K562 (cell line): Measurements from ENCODE around the gene ILF2. TPM values are rescaled to one million over a fixed set of nuclear protein-coding genes. Genes with fewer than 3 reads are reported as not detected.

ENCODE experiments used
- BHLHE40 ChIP-seq: IDR thresholded peaks from 2 replicates; pipeline ENCODE4 v1.6.1; 2011; ENCODE audit warnings: low read length, improper control_type of control experiment
- CBFB ChIP-seq: sonication (generic); formaldehyde crosslinking; IDR thresholded peaks from 2 replicates; pipeline ENCODE4 v1.4.0; 2020; ENCODE audit warnings: mild to moderate bottlenecking, missing genetic modification reagents
- DLX4 ChIP-seq: fragments of 250-450 bp; sonication (Bioruptor Pico); IDR thresholded peaks from 2 replicates; pipeline ENCODE4 v1.6.1; 2021; ENCODE audit warnings: mild to moderate bottlenecking
- GMEB1 ChIP-seq: fragments of 250-450 bp; sonication (Bioruptor Pico); IDR thresholded peaks from 2 replicates; pipeline ENCODE4 v1.4.0; 2020; ENCODE audit warnings: mild to moderate bottlenecking
- L3MBTL2 ChIP-seq: fragments of 450-650 bp; IDR thresholded peaks from 2 replicates; pipeline ENCODE4 v1.6.1; 2016; ENCODE audit warnings: mild to moderate bottlenecking, moderate library complexity
- MYC ChIP-seq, 2 experiments: fragments of 250-450 bp in 1 of 2; sonication (Bioruptor Pico) in 1 of 2; IDR thresholded peaks; 2 replicates each; pipeline versions ENCODE4 v1.5.1 to v1.6.1; 2012 to 2021; ENCODE audit warnings: low read depth in 2 of 2, borderline replicate concordance in 1 of 2, improper control_type of control experiment in 1 of 2, low read length in 1 of 2, mild to moderate bottlenecking in 1 of 2, moderate library complexity in 1 of 2
- NFE2L1 ChIP-seq: fragments of 450-650 bp; IDR thresholded peaks from 2 replicates; pipeline ENCODE4 v1.6.1; 2016; ENCODE audit warnings: missing genetic modification characterization, low read depth, mild to moderate bottlenecking, missing compliant biosample characterization, moderate library complexity, borderline replicate concordance
- NFIC ChIP-seq: fragments of 450-650 bp; IDR thresholded peaks from 2 replicates; pipeline ENCODE4 v1.6.1; 2017; ENCODE audit warnings: mild to moderate bottlenecking, inconsistent platforms
- POLR2G ChIP-seq: fragments of 200-400 bp; formaldehyde crosslinking; IDR thresholded peaks from 2 replicates; pipeline ENCODE4 v1.6.1; 2017; ENCODE audit warnings: low read depth, mild to moderate bottlenecking, antibody characterized with exemption, low read length, moderate library complexity
- RBFOX2 ChIP-seq: fragments of 200-400 bp; formaldehyde crosslinking; IDR thresholded peaks from 2 replicates; pipeline ENCODE4 v1.6.1; 2017; ENCODE audit warnings: low read depth, mild to moderate bottlenecking, low read length, moderate library complexity
- RBM14 ChIP-seq: fragments of 200-400 bp; formaldehyde crosslinking; IDR thresholded peaks from 2 replicates; pipeline ENCODE4 v1.6.1; 2018; ENCODE audit warnings: low read depth, mild to moderate bottlenecking, low read length, moderate library complexity, borderline replicate concordance; ENCODE audit not compliant: insufficient read depth
- RFX5 ChIP-seq: IDR thresholded peaks from 2 replicates; pipeline ENCODE4 v1.6.1; 2011; ENCODE audit warnings: low read depth, mild to moderate bottlenecking, improper control_type of control experiment, low read length
- SAFB ChIP-seq: fragments of 200-400 bp; formaldehyde crosslinking; IDR thresholded peaks from 2 replicates; pipeline ENCODE4 v1.6.1; 2017; ENCODE audit warnings: low read depth, low read length, borderline replicate concordance
- SMARCA4 ChIP-seq: fragments of 450-650 bp; IDR thresholded peaks from 2 replicates; pipeline ENCODE4 v1.6.1; 2016
- XRCC3 ChIP-seq: fragments of 450-650 bp; IDR thresholded peaks from 2 replicates; pipeline ENCODE4 v1.6.1; 2017; ENCODE audit warnings: mild to moderate bottlenecking, moderate library complexity
- ZBTB1 ChIP-seq: sonication (generic); formaldehyde crosslinking; IDR thresholded peaks from 2 replicates; pipeline ENCODE4 v1.8.1; 2023; ENCODE audit warnings: missing genetic modification reagents, low read depth, mild to moderate bottlenecking, borderline replicate concordance
- ZNF347 ChIP-seq: fragments of 450-650 bp; formaldehyde crosslinking; IDR thresholded peaks from 2 replicates; pipeline ENCODE4 v1.4.0; 2020; ENCODE audit warnings: low read depth, mild to moderate bottlenecking, moderate library complexity
- ZNF551 ChIP-seq: fragments of 250-450 bp; sonication (Bioruptor Pico); IDR thresholded peaks from 2 replicates; pipeline ENCODE4 v1.5.0; 2021; ENCODE audit warnings: mild to moderate bottlenecking, moderate library complexity
- ZNF780A ChIP-seq: fragments of 250-450 bp; sonication (Bioruptor Pico); IDR thresholded peaks from 2 replicates; pipeline ENCODE4 v1.5.0; 2021; ENCODE audit warnings: mild to moderate bottlenecking
- polyA plus RNA-seq, 8 experiments: library from polyadenylated mRNA; depleted of rRNA in 4 of 8; stranded (reverse) in 5 of 8; unstranded in 3 of 8; fragments of >200 nt; fragmentation: Nextera tagmentation in 2 of 8; fragmentation: Illumina TruSeq in 1 of 8; extraction: Ambion mirVana in 2 of 8; extraction: Trizol in 1 of 8; gene quantifications; 2 replicates each; pipeline versions ENCODE4 v1.2.1 to v1.2.3, GENCODE V29; 2011 to 2014; ENCODE audit warnings: inconsistent platforms in 1 of 8, missing spikeins in 1 of 8
- total RNA-seq, 7 experiments: library from RNA; depleted of rRNA in 6 of 7; stranded (reverse); fragments of >200 nt in 6 of 7; fragmentation: Illumina TruSeq in 2 of 7; extraction: Trizol in 2 of 7; gene quantifications; 2 replicates each; pipeline versions ENCODE4 v1.2.1 to v1.2.3, GENCODE V29; 2011 to 2021; ENCODE audit warnings: low replicate concordance in 1 of 7
- TF ChIP-seq, protein P1 (sequence below), 2 experiments: fragments of 150-350 bp in 1 of 2; IDR thresholded peaks; 2 replicates each; pipeline ENCODE4 v1.6.1; 2012 to 2016; ENCODE audit warnings: low read depth in 2 of 2, low read length in 2 of 2, mild to moderate bottlenecking in 1 of 2, moderate library complexity in 1 of 2
- TF ChIP-seq, protein P2 (sequence below): fragments of 450-650 bp; IDR thresholded peaks from one replicate; pipeline ENCODE4 v1.6.1; 2018; ENCODE audit warnings: mild to moderate bottlenecking, moderate library complexity; ENCODE audit not compliant: partially characterized antibody

Gene ILF2
- total and polyA plus RNA-seq, 9 of the 15 experiments (the other 6 are each of a cell fraction or from before 2014, with no cell fraction given), result 282 to 726 (median 474) TPM

DNA sequence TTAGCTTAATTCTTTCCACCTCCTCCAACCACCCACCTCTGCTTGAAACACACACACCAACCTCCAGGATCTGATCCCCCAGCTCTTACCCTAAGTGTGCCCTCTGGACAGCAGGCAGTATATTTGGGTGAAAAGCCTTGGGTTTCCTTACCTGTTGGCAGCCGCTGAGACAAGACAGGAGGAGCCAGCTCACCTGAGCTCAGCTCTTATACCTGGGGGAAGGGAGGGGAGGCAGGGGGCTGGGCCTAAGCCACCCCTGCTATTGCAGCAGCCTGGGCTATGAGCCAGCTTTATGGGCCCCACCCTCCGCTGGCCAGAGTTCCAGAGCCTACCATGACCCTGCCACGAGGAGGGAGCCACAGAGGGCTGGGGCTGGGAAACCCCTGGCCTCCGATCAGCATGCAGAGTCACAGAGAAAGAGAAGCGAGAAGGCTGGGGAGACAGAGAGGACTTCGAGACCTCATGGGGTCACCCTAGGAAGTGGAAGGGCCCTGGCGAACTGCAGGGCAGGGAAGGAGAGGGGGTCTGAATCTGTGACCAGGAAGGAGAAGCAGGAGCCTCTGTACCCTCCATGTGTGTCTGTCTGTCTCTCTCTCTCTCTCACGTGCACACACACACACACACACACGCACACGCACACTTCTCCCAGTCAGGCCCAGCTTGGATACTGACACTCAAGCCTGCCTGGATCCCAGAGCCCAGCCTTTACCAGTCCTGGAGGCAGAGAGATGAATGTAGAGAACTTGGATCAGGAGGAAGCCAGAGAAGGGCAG, 54.5 kb downstream of the ILF2 start, which contains the start of gene S100A14 (continued):
- TF ChIP-seq, protein P1, sequence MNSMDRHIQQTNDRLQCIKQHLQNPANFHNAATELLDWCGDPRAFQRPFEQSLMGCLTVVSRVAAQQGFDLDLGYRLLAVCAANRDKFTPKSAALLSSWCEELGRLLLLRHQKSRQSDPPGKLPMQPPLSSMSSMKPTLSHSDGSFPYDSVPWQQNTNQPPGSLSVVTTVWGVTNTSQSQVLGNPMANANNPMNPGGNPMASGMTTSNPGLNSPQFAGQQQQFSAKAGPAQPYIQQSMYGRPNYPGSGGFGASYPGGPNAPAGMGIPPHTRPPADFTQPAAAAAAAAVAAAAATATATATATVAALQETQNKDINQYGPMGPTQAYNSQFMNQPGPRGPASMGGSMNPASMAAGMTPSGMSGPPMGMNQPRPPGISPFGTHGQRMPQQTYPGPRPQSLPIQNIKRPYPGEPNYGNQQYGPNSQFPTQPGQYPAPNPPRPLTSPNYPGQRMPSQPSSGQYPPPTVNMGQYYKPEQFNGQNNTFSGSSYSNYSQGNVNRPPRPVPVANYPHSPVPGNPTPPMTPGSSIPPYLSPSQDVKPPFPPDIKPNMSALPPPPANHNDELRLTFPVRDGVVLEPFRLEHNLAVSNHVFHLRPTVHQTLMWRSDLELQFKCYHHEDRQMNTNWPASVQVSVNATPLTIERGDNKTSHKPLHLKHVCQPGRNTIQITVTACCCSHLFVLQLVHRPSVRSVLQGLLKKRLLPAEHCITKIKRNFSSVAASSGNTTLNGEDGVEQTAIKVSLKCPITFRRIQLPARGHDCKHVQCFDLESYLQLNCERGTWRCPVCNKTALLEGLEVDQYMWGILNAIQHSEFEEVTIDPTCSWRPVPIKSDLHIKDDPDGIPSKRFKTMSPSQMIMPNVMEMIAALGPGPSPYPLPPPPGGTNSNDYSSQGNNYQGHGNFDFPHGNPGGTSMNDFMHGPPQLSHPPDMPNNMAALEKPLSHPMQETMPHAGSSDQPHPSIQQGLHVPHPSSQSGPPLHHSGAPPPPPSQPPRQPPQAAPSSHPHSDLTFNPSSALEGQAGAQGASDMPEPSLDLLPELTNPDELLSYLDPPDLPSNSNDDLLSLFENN (IDR thresholded peaks at IDR 0.05; ENCODE audit: low read depth in 2 of 2, low read length in 2 of 2), result no peak
- TF ChIP-seq RBM14 (no peak), RFX5 (no peak), NFIC (peak; percentile 77), SMARCA4 (no peak), POLR2G (no peak), SAFB (no peak), DLX4 (CRISPR knock-in tag) (no peak), ZNF780A (no peak), ZBTB1 (no peak), CBFB (CRISPR knock-in tag) (no peak), MYC (IDR thresholded peaks at IDR 0.05; ENCODE audit: low read depth, low read length) (peak; percentile 41; the same call in 1 of the 2 replicates), MYC (CRISPR knock-in tag; IDR thresholded peaks at IDR 0.05; ENCODE audit: borderline replicate concordance, low read depth) (no peak), ZNF347 (CRISPR knock-in tag) (no peak), RBFOX2 (0 out of 2 replicates have a peak, but pooled peaks have one; percentile 11), XRCC3 (no peak), BHLHE40 (peak; percentile 67), GMEB1 (CRISPR knock-in tag) (no peak), L3MBTL2 (0 out of 2 replicates have a peak, but pooled peaks have one; percentile 52), NFE2L1 (tag) (no peak), ZNF551 (CRISPR knock-in tag) (no peak)
- TF ChIP-seq, protein P2, sequence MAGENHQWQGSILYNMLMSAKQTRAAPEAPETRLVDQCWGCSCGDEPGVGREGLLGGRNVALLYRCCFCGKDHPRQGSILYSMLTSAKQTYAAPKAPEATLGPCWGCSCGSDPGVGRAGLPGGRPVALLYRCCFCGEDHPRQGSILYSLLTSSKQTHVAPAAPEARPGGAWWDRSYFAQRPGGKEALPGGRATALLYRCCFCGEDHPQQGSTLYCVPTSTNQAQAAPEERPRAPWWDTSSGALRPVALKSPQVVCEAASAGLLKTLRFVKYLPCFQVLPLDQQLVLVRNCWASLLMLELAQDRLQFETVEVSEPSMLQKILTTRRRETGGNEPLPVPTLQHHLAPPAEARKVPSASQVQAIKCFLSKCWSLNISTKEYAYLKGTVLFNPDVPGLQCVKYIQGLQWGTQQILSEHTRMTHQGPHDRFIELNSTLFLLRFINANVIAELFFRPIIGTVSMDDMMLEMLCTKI, result no peak
